ENCODE measurements around the gene DND1.
"Not testable (repeated sequence)": the region's sequence is repeated elsewhere in the genome, so short reads cannot be mapped to it uniquely, and the experiment has no call there.

Gene DND1

GRCh38 chr5:140674211-140674610 is 835 bp upstream of the DND1 start:
- DNase-seq = no peak
- Histone ChIP-seq H3K9me3 (no peaks in the 10 kb centered on the region), H3K4me3 (ENCODE audit: low read depth, low read length) (no peak overlapping the region), H3K4me1 (no peaks in the 10 kb centered on the region), H3K27me3 (no peaks in the 10 kb centered on the region), H3K36me3 (peaks cover 76% of the 10 kb centered on the region)
- TF ChIP-seq, protein P1, sequence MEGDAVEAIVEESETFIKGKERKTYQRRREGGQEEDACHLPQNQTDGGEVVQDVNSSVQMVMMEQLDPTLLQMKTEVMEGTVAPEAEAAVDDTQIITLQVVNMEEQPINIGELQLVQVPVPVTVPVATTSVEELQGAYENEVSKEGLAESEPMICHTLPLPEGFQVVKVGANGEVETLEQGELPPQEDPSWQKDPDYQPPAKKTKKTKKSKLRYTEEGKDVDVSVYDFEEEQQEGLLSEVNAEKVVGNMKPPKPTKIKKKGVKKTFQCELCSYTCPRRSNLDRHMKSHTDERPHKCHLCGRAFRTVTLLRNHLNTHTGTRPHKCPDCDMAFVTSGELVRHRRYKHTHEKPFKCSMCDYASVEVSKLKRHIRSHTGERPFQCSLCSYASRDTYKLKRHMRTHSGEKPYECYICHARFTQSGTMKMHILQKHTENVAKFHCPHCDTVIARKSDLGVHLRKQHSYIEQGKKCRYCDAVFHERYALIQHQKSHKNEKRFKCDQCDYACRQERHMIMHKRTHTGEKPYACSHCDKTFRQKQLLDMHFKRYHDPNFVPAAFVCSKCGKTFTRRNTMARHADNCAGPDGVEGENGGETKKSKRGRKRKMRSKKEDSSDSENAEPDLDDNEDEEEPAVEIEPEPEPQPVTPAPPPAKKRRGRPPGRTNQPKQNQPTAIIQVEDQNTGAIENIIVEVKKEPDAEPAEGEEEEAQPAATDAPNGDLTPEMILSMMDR (IDR thresholded peaks at IDR 0.05; ENCODE audit: low read depth, low read length) = no peak

DNA sequence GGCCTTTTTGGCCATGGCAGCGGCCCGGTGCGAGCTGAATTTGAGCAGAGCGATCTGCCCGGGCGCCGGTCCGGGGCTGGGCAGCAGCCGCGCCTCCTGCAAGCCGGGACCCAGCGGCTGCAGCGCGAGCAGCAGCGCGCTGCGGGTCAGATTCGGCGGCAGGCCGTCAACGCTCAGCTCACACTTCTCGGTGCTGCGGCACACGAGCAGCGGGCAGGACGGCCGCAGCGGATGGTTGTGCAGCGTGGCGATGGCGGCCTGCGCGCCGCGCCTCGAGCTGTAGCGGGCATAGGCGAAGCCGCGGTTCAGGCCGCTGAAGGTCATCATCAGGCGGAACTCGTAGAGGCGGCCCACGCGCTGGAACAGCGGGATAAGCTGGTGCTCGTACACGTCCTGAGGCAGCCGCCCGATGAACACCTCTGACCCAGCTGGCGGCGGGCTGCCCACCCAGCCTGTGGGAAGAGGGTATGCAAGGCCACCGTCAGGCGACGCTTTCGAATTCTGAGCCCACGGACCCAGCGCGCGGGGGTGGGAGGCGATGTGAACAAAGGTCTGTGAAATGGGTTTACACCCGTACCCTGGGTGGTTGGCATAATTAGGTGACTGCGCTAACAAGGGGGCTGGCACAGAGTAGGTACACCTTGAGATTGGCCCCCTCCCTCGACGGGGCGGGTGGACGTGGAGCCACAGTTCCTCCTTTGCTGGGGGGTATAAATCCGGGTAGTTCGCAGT is 755 bp downstream of the DND1 start:
- DNase-seq = peak; percentile 29
- Histone ChIP-seq H3K4me3 (ENCODE audit: low read depth, low read length) (no peak overlapping the region), H3K27me3 (no peaks in the 10 kb centered on the region), H3K36me3 (peaks cover 76% of the 10 kb centered on the region), H3K9me3 (no peaks in the 10 kb centered on the region), H3K4me1 (no peaks in the 10 kb centered on the region)
- TF ChIP-seq, protein P1 (IDR thresholded peaks at IDR 0.05; ENCODE audit: low read depth, low read length) = no peak

DNA sequence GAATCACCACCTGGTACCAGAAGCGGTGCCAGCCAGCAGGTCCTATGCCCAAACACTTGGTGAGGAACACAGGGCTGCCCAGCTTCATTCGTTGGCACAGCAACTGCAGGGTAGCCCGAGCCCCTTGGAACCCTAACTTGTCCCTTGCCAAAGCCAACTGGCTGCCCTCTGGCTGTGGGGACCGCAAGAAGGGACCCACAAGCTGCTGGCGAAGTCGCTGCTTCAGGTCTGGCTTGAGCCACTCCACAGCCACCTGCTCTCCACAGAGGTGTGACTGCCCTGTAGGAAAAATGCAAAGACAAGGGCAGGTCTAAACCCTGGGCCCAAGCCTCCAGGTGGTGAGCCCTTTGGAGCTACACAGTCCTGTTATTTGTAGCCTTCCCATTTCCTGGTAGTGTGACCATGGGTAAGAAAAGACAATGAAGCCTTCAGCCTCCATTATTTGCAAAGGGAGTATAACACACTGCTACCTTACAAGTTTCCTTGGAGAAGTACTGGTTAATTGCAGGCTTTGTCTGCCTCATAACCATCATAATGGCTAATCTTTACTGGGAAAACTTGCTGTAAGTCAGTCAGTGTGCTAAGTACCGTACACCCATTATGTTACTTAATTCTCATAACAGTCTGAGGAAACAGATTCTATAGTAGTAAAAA is 1.8 kb downstream of the DND1 start:
- Histone ChIP-seq H3K27me3 (no peaks in the 10 kb centered on the region), H3K36me3 (peaks cover 68% of the 10 kb centered on the region), H3K4me1 (no peaks in the 10 kb centered on the region), H3K4me3 (ENCODE audit: low read depth, low read length) (no peak overlapping the region), H3K9me3 (no peaks in the 10 kb centered on the region)
- TF ChIP-seq, protein P1 (IDR thresholded peaks at IDR 0.05; ENCODE audit: low read depth, low read length) = no peak
- DNase-seq = no peak

GRCh38 chr5:140671035-140671434 is 2.3 kb downstream of the DND1 start:
- DNase-seq; H3K9me3 ChIP-seq; H3K4me1 ChIP-seq; H3K27me3 ChIP-seq; H3K4me3 ChIP-seq (ENCODE audit: low read depth, low read length): not testable (repeated sequence)
- peaks cover 62% of the 10 kb centered on the region for H3K36me3 ChIP-seq

GRCh38 chr5:140664359-140665119 is 8.8 kb downstream of the DND1 start, which contains the start of gene WDR55:
WDR55 (plus strand) TSS chr5:140664904; CDS start chr5:140664913, 9 bp downstream.
- Histone ChIP-seq H3K36me3 (peaks cover 40% of the 10 kb centered on the region), H3K27me3 (no peaks in the 10 kb centered on the region), H3K4me3 (ENCODE audit: low read depth, low read length) (peak within 1 kb of the TSS; percentile 96), H3K9me3 (no peaks in the 10 kb centered on the region), H3K4me1 (no peaks in the 10 kb centered on the region)
- DNase-seq = peak; percentile 99
- TF ChIP-seq, protein P1 (IDR thresholded peaks at IDR 0.05; ENCODE audit: low read depth, low read length) = no peak

- peak overlapping the region; percentile 96 for H3K4me3 ChIP-seq (ENCODE audit: low read depth, low read length)
- no peaks in the 10 kb centered on the region for H3K27me3 ChIP-seq
- TF ChIP-seq, protein P1 (IDR thresholded peaks at IDR 0.05; ENCODE audit: low read depth, low read length) = no peak
- no peak for DNase-seq
- H3K9me3 ChIP-seq = no peaks in the 10 kb centered on the region
- peaks cover 40% of the 10 kb centered on the region for H3K36me3 ChIP-seq
- H3K4me1 ChIP-seq = no peaks in the 10 kb centered on the region
Observed at GRCh38 chr5:140664030-140664358, 9.4 kb downstream of the DND1 start.

- not testable (repeated sequence) for H3K27me3 ChIP-seq; H3K4me3 ChIP-seq (ENCODE audit: low read depth, low read length); H3K4me1 ChIP-seq; H3K9me3 ChIP-seq; DNase-seq
- H3K36me3 ChIP-seq = peaks cover 64% of the 10 kb centered on the region
Observed at GRCh38 chr5:140660371-140660770, 13.0 kb downstream of the DND1 start.
